HG02759 (cell line): ENCODE measurements around the gene SLC7A14.

ENCODE experiments used
- ATAC-seq: cut with Tn5 transposase; IDR thresholded peaks from one replicate; pipeline ENCODE4 v1.9.1; 2021; ENCODE audit warnings: mild to moderate bottlenecking, moderate library complexity; ENCODE audit not compliant: unreplicated experiment

SLC7A14 gene

DNA sequence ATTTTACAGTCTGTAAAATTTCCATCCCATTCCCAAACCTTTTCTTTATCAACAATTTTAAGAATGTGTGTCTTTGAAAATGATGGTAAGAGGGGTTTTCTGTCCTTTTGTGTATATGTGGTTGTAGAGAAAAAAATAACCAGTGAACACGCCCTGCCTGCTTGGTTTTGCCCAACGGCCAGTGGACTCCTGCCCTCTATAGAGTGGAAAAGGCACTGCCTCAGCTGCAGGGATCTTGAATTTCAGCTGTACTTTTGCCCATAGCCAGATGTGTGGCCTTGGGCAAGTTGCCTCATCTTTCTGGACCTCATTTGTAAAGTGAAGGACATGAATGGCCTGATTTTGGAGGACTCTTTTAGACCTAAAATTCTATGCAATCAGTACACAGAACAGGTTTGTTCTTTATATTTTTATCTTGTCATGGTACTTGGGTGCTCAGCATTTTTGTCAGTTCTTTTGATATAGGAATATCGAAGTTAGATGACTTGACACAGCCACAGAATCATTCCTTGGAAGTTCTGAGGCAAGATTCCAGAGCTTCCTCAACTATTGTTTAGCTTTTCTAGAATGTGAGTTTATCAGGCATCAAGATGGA, 86.2 kb downstream of the SLC7A14 start:
- ATAC-seq: peak; percentile 47

DNA sequence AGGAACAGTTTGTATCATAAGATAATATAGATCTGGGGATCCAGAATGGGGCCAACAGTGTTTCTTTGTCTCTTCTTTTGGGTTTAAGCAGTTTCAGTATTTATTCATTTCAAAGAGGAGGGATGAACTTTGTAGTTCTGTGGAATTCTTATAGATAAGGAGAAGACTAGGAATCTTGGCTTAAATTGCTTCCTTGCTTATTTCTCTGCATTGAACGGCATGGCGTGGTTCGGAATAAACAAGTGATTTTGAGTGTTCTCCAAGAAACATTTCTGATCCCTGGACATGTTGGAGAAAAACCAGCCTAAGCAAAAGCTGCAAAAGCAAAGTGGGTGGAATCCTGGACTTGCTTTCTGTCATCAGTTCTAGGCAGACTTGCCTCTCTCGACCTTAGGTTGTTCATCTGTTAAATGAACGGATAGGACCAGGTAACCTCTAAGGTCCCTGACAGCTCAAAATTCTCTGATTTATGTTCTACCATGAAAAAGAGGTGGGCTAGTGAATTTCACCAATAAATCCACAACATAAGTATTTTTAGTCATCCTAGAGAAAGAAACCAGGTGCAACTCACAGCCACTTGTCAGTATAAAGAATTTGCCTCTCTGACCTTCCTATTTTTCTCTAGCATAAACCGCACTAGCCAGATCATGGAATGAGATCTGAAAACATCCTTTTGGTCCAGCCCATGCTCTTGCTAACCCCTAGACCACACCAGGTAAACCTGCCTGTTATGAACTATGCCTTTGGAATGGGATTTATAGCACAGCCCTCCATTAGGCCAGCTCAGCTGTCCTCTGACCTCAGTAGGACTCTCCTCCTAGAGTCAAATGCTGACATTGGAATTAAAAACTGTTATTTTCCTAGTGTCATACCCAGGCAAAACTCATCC, 88.4 kb downstream of the SLC7A14 start:
- no peak for ATAC-seq

- no peak for ATAC-seq
These were observed 89.1 kb downstream of the SLC7A14 start for GRCh38 chr3:170496868-170497140.

- no peak for ATAC-seq
These were observed 89.6 kb downstream of the SLC7A14 start for GRCh38 chr3:170496026-170496867.

GRCh38 chr3:170494766-170495165, 91.1 kb downstream of the SLC7A14 start:
- no peak for ATAC-seq

DNA sequence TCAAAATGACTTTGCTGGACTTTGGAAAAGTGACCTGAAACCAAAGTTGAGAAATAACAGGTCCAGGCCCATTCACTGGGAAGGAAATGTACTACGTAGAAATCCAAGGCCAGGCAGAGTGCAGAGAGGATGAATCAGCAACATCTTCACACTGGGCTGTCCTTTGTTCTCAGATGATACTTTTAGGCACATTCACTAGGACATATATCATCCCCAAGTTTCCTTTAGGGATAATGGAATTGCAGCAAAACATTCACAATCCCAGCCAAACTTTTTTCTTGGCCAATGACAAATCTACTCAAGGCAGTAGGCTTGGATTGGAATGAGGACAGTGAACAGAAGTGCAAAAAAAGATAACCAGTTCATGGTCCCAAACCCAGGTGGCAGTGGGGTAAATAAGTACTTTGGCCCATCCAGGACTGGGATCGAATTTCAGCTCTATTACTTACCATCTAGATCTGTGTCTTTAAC, 92.1 kb downstream of the SLC7A14 start:
- no peak for ATAC-seq

DNA sequence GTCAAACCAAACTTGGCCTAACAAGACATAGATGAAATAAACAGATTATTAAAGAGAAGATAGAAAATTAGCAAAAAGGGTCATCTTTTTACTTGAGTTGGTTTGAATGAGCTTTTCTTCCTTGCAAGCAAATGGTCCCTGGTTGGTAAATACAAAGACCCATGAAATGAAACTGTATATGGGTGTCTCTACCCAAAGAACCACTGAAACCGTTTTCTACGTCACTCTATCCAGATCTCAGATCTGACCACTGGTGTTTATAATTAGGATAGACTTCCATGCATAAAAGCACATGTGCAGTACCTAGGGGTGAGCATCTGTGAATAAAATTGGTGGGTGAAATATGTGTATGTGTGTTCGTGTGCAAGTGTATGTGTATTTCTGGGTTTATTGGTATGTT, 94.0 kb downstream of the SLC7A14 start:
- no peak for ATAC-seq

DNA sequence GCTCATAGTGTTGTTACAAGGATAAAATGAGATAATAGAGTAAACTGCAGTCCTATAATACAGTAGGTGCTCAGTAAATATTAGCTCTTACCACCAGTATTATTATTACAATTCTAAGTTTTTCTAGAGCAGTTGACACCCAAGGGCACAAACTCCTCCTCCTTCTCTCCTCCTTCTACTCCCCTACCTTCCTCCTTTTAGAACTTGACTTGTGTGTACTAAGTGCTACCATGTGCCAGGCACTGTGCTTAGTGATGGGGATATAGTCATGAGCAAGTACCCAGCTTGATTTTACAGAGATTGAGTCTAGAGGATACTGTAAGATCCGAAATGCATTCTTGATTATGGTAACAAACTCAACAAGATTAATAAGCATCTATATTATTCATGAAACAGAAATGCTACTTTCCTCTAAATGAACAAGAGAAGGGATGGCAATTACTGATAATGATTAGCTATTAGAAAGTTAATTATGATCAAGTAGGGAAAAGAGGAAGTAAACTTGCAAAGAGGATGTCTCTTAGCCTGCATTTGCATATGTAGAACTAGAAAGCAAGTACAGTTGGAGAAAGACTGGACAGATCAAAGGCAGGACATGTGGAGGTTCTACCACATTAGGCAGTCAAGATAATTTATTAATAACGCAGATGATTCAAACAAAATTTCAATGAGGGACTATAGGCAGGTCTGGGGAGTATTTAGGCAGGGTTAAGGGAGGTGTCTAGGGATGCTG, 94.9 kb downstream of the SLC7A14 start:
- ATAC-seq: no peak

- ATAC-seq: no peak
These were observed 97.1 kb downstream of the SLC7A14 start for GRCh38 chr3:170488802-170489201.

- ATAC-seq: no peak
These were observed 98.8 kb downstream of the SLC7A14 start for GRCh38 chr3:170487031-170487430.

DNA sequence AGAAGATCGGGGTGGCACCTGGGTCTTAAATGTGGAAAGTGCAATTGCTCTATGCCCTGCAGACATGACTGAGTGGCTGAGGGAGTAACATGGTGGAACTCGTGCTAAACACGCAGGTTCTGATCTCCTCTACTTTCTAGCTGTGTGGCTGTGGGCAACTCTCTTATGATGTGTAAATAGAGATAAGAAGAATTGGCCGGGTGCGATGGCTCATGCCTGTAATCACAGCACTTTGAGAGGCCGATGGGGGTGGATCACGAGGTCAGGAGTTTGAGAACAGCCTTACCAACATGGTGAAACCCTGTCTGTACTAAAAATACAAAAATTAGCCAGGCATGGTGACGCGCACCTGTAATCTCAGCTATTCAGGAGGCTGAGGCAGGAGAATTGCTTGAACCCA, 99.5 kb downstream of the SLC7A14 start:
- no peak for ATAC-seq

GRCh38 chr3:170485696-170486095, 100.2 kb downstream of the SLC7A14 start:
- no peak for ATAC-seq

GRCh38 chr3:170485294-170485693, 100.6 kb downstream of the SLC7A14 start:
- ATAC-seq: no peak

DNA sequence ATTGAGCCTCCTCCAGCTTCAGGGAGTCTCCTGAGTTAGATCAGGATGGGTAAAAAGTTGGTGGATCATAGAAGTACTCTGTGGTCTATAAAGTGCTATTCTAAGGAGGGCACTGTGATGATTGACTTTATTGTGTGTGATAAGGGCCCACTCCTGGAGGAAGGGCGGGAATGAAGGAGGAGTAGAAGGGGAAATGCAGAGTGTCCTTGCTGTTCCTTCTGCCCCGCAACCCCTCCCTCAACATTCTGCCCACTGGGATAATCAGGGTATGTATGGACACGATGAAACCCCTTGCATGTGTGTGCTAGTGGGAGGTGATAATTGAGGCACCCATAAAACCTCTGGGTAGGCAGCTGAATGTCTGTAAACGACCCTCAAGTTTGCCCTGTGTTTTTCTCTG, 101.0 kb downstream of the SLC7A14 start:
- ATAC-seq: no peak

GRCh38 chr3:170483485-170484262, 102.2 kb downstream of the SLC7A14 start:
- ATAC-seq: no peak

DNA sequence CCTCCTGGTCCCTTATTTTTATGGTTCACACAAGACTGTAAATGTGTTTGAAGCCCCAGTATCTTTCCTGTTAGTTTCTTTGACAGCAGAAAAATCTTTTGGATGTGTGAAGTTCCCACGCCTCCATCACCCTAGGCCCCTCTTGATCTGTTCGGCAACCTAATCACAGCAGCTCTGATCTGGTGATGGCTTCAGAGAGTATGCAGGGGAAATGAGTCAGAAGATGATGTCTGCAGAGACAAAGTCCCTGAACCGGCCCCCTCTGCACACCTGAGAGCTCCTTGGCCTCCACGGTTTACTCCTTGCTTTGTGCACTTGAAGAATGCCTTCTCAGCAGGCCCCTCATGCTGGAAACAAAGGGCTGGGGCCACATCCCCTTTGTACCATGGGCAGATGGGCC, 103.7 kb downstream of the SLC7A14 start:
- ATAC-seq: no peak

- no peak for ATAC-seq
These were observed 105.8 kb downstream of the SLC7A14 start for GRCh38 chr3:170480111-170480510.

GRCh38 chr3:170477395-170477794, 108.5 kb downstream of the SLC7A14 start:
- ATAC-seq: no peak

DNA sequence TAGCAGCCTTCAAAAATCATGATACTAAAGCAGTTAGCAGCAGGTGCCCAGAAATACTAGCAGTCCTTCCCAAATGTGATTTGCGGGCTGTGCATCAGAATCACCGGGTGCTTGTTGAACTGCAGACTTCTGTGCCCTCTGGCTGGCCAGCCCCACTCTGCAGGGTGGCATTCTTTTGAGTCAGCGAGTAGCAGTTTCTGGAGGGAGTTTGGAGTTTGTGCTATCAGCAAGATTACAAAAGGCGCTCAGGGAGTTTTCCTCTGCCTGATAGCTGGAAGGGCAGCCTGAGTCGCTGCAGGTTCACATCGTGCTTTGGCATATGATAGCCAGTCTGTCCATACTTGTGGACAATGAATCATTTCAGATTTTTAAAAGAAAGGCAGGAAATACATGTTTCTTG, 109.6 kb downstream of the SLC7A14 start:
- ATAC-seq: no peak

GRCh38 chr3:170475092-170475685, 110.7 kb downstream of the SLC7A14 start:
- no peak for ATAC-seq
